Suprapubic skin (tissue), 3 donors: Measurements from ENCODE around the gene GPSM1.

Experiments used
- CTCF ChIP-seq, 2 donors: fragments of 200-600 bp in 1 of 2; fragments of 450-650 bp in 1 of 2; sonication (generic) in 1 of 2; IDR thresholded peaks; one replicate each; pipeline ENCODE4 v1.5.1; 2016 to 2019; ENCODE audit warnings: antibody characterized with exemption in 2 of 2, mild to moderate bottlenecking in 1 of 2, moderate library complexity in 1 of 2
- EP300 ChIP-seq: sonication (generic); formaldehyde crosslinking; IDR thresholded peaks from one replicate; pipeline ENCODE4 v1.6.1; 2017; ENCODE audit warnings: antibody characterized with exemption
- POLR2A ChIP-seq, 2 donors: fragments of 450-650 bp; IDR thresholded peaks; one replicate each; pipeline ENCODE4 v1.6.1; 2017; ENCODE audit warnings: antibody characterized with exemption in 2 of 2, mild to moderate bottlenecking in 2 of 2, moderate library complexity in 2 of 2

DNA sequence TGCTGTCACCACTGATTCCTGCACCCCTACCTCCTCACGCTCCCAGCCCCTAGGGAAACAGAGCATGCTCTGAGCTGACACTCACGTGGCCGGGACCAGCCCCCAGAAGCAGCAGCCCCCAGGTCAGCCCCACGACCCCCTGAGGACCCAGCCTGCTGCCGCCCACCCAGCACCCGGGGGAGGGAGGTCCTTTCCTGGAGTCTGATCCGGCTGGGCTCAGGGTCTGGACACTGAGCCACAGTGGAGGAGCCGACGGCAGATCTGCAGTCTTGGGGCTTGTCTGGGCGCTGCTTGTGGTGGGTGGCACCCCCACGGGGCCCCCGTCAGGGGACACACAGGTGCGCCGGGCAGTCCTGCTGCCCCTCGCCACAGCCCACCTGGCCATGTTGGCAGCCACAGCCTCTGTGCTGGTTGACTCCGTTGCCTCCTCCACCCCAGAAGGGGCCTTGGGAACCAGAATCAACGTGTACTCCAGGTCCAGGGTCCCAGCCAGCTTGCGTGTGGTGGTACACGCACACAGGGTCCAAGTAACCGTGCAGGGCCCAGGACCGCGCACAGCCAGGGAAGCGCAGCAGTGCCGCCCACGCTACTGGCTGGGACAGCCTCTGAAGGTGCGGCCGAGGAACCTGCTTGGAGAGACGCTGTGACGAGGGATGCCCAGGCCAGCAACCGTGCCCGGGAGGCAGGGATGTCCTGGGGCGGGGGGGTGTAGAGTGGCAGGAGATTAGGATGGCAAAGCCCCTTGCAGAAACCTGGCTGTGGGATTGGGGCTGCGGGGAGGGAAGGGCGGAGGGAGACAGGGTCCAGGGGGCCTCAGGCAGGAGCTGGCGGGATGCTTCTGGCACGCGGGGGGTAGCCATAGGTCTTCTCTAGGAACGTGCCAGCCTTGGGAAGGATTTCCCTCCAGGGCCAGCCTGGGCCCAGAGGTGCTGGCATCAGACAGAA lies 32.7 kb downstream of the GPSM1 start:
- TF ChIP-seq CTCF (IDR thresholded peaks at IDR 0.05) (no peak), EP300 (no peak), POLR2A (IDR thresholded peaks at IDR 0.05) (no peak)
